GM23338 (cell line): ENCODE data around the gene GNB1L. TPM values are rescaled to one million over a fixed set of nuclear protein-coding genes. Genes with fewer than 3 reads are reported as not detected.

Experiments
- ATAC-seq: fragments of 200-7000 bp; cut with Tn5 transposase; 3 replicates; pipeline ENCODE4 v1.9.1; 2020
- DNase-seq: peaks from one replicate; pipeline ENCODE4 v3.0.0-alpha.2; 2015; ENCODE audit warnings: low spot score
- H2AFZ ChIP-seq: fragments of 200-600 bp; sonication (generic); 2 replicates; pipeline ENCODE4 v1.8.0; 2016; ENCODE audit warnings: antibody characterized with exemption, mild to moderate bottlenecking, moderate library complexity
- H3F3A ChIP-seq: fragments of 200-600 bp; sonication (generic); replicated peaks from 2 replicates; pipeline ENCODE4 v1.8.0; 2017; ENCODE audit warnings: antibody characterized with exemption, mixed run types, low read depth
- H3K27ac ChIP-seq: fragments of 200-600 bp; sonication (generic); 2 replicates; pipeline ENCODE4 v1.6.1; 2016; ENCODE audit warnings: low read depth
- H3K27me3 ChIP-seq: fragments of 200-600 bp; sonication (generic); 2 replicates; pipeline ENCODE4 v1.8.0; 2016; ENCODE audit warnings: mild to moderate bottlenecking, mixed run types, moderate library complexity; ENCODE audit not compliant: insufficient read depth
- H3K36me3 ChIP-seq: fragments of 200-600 bp; sonication (generic); 2 replicates; pipeline ENCODE4 v1.8.0; 2016; ENCODE audit warnings: mild to moderate bottlenecking; ENCODE audit not compliant: insufficient read depth
- H3K4me1 ChIP-seq: fragments of 200-600 bp; sonication (generic); 2 replicates; pipeline ENCODE4 v1.8.0; 2016; ENCODE audit warnings: mild to moderate bottlenecking, moderate library complexity; ENCODE audit not compliant: insufficient read depth
- H3K4me2 ChIP-seq: fragments of 200-600 bp; sonication (generic); 2 replicates; pipeline ENCODE4 v1.7.1; 2017; ENCODE audit warnings: mixed run types
- H3K4me3 ChIP-seq: fragments of 200-600 bp; sonication (generic); 2 replicates; pipeline ENCODE4 v1.6.1; 2016; ENCODE audit warnings: mixed run types
- H3K79me2 ChIP-seq: fragments of 200-600 bp; sonication (generic); replicated peaks from 2 replicates; pipeline ENCODE4 v1.8.0; 2017; ENCODE audit warnings: mild to moderate bottlenecking; ENCODE audit not compliant: insufficient read depth
- H3K9me2 ChIP-seq: fragments of 200-600 bp; sonication (generic); 2 replicates; pipeline ENCODE4 v1.8.0; 2017; ENCODE audit not compliant: insufficient read depth
- H4K20me1 ChIP-seq: fragments of 200-600 bp; sonication (generic); replicated peaks from 2 replicates; pipeline ENCODE4 v1.8.0; 2017; ENCODE audit warnings: mild to moderate bottlenecking; ENCODE audit not compliant: insufficient read depth
- H3K27ac Mint-ChIP-seq: 2 replicates; pipeline ENCODE4 v1.8.0; 2020; ENCODE audit warnings: inconsistent platforms, mild to moderate bottlenecking, moderate library complexity, mixed read lengths
- H3K27me3 Mint-ChIP-seq: 3 replicates; pipeline ENCODE4 v1.8.0; 2022; ENCODE audit warnings: low read depth, mild to moderate bottlenecking, moderate library complexity, mixed read lengths, inconsistent platforms; ENCODE audit not compliant: insufficient read depth, poor library complexity
- H3K36me3 Mint-ChIP-seq: 3 replicates; pipeline ENCODE4 v1.8.0; 2021; ENCODE audit warnings: low read depth, mild to moderate bottlenecking, inconsistent platforms, moderate library complexity, mixed read lengths
- H3K4me1 Mint-ChIP-seq: 3 replicates; pipeline ENCODE4 v1.8.0; 2020; ENCODE audit warnings: mild to moderate bottlenecking, inconsistent platforms, mixed read lengths
- H3K4me3 Mint-ChIP-seq: 3 replicates; pipeline ENCODE4 v1.8.0; 2021; ENCODE audit warnings: moderate library complexity, mild to moderate bottlenecking, inconsistent platforms, mixed read lengths
- H3K9me3 Mint-ChIP-seq: 3 replicates; pipeline ENCODE4 v1.8.0; 2020; ENCODE audit warnings: moderate library complexity, mild to moderate bottlenecking, inconsistent platforms, mixed read lengths
- CREB1 ChIP-seq: fragments of 250-450 bp; sonication (Bioruptor Pico); IDR thresholded peaks from 2 replicates; pipeline ENCODE4 v1.5.0; 2020; ENCODE audit warnings: low read depth, mild to moderate bottlenecking, moderate library complexity
- EZH2 ChIP-seq: fragments of 200-600 bp; sonication (generic); IDR thresholded peaks from one replicate; pipeline ENCODE4 v1.8.0; 2017; ENCODE audit warnings: antibody characterized with exemption, mild to moderate bottlenecking, low read depth; ENCODE audit not compliant: unreplicated experiment
- EZH2phosphoT487 ChIP-seq: fragments of 200-600 bp; sonication (generic); IDR thresholded peaks from one replicate; pipeline ENCODE4 v1.8.1; 2018; ENCODE audit warnings: antibody characterized with exemption; ENCODE audit not compliant: unreplicated experiment
- JUNB ChIP-seq: IDR thresholded peaks from one replicate; pipeline ENCODE4 v1.6.1; 2016; ENCODE audit warnings: antibody characterized with exemption; ENCODE audit not compliant: unreplicated experiment
- NANOG ChIP-seq: IDR thresholded peaks from 2 replicates; pipeline ENCODE4 v1.6.1; 2016; ENCODE audit warnings: antibody characterized with exemption, borderline replicate concordance
- POLR2AphosphoS5 ChIP-seq: IDR thresholded peaks from 2 replicates; pipeline ENCODE4 v1.6.1; 2016; ENCODE audit warnings: antibody characterized with exemption, low read depth
- STAT1 ChIP-seq: IDR thresholded peaks from one replicate; pipeline ENCODE4 v1.6.1; 2016; ENCODE audit warnings: antibody characterized with exemption; ENCODE audit not compliant: unreplicated experiment
- ZNF114 ChIP-seq: fragments of 250-450 bp; sonication (Bioruptor Pico); IDR thresholded peaks from 2 replicates; pipeline ENCODE4 v1.5.0; 2020; ENCODE audit warnings: mild to moderate bottlenecking, moderate library complexity
- ZNF331 ChIP-seq: fragments of 250-450 bp; sonication (Bioruptor Pico); IDR thresholded peaks from 2 replicates; pipeline ENCODE4 v1.5.0; 2020; ENCODE audit warnings: low read depth, mild to moderate bottlenecking, moderate library complexity
- polyA plus RNA-seq: library from polyadenylated mRNA; unstranded; fragments of >200 nt; fragmentation: Nextera tagmentation; extraction: Ambion mirVana; gene quantifications from 2 replicates; pipeline ENCODE4 v1.2.1, GENCODE V29; 2016
- total RNA-seq: library from RNA; depleted of rRNA; stranded (reverse); fragments of >200 nt; shearing (Covaris generic); gene quantifications from 2 replicates; pipeline ENCODE4 v1.2.3, GENCODE V29; 2014
- TF ChIP-seq, protein P1 (sequence below): fragments of 250-450 bp; sonication (Bioruptor Pico); IDR thresholded peaks from 2 replicates; pipeline ENCODE4 v1.5.0; 2020; ENCODE audit warnings: mild to moderate bottlenecking, moderate library complexity
- TF ChIP-seq, protein P2 (sequence below), 2 experiments: fragments of 200-600 bp in 1 of 2; sonication (generic) in 1 of 2; conservative IDR thresholded peaks; 2 replicates each; pipeline versions ENCODE4 v1.5.1 to v1.6.1; 2016 to 2017; ENCODE audit warnings: antibody characterized with exemption in 2 of 2, low read depth in 2 of 2, mild to moderate bottlenecking in 2 of 2, moderate library complexity in 1 of 2
- TF ChIP-seq, protein P3 (sequence below): IDR thresholded peaks from one replicate; pipeline ENCODE4 v1.6.1; 2018; ENCODE audit warnings: antibody characterized with exemption; ENCODE audit not compliant: unreplicated experiment
- TF ChIP-seq, protein P4 (sequence below): IDR thresholded peaks from 2 replicates; pipeline ENCODE4 v1.6.1; 2016; ENCODE audit warnings: antibody characterized with exemption

The GNB1L gene
- total and polyA plus RNA-seq, 2 experiments from 2014 or later = 15.2 to 27.8 TPM

- no peak for TF ChIP-seq EZH2
- TF ChIP-seq, protein P1, sequence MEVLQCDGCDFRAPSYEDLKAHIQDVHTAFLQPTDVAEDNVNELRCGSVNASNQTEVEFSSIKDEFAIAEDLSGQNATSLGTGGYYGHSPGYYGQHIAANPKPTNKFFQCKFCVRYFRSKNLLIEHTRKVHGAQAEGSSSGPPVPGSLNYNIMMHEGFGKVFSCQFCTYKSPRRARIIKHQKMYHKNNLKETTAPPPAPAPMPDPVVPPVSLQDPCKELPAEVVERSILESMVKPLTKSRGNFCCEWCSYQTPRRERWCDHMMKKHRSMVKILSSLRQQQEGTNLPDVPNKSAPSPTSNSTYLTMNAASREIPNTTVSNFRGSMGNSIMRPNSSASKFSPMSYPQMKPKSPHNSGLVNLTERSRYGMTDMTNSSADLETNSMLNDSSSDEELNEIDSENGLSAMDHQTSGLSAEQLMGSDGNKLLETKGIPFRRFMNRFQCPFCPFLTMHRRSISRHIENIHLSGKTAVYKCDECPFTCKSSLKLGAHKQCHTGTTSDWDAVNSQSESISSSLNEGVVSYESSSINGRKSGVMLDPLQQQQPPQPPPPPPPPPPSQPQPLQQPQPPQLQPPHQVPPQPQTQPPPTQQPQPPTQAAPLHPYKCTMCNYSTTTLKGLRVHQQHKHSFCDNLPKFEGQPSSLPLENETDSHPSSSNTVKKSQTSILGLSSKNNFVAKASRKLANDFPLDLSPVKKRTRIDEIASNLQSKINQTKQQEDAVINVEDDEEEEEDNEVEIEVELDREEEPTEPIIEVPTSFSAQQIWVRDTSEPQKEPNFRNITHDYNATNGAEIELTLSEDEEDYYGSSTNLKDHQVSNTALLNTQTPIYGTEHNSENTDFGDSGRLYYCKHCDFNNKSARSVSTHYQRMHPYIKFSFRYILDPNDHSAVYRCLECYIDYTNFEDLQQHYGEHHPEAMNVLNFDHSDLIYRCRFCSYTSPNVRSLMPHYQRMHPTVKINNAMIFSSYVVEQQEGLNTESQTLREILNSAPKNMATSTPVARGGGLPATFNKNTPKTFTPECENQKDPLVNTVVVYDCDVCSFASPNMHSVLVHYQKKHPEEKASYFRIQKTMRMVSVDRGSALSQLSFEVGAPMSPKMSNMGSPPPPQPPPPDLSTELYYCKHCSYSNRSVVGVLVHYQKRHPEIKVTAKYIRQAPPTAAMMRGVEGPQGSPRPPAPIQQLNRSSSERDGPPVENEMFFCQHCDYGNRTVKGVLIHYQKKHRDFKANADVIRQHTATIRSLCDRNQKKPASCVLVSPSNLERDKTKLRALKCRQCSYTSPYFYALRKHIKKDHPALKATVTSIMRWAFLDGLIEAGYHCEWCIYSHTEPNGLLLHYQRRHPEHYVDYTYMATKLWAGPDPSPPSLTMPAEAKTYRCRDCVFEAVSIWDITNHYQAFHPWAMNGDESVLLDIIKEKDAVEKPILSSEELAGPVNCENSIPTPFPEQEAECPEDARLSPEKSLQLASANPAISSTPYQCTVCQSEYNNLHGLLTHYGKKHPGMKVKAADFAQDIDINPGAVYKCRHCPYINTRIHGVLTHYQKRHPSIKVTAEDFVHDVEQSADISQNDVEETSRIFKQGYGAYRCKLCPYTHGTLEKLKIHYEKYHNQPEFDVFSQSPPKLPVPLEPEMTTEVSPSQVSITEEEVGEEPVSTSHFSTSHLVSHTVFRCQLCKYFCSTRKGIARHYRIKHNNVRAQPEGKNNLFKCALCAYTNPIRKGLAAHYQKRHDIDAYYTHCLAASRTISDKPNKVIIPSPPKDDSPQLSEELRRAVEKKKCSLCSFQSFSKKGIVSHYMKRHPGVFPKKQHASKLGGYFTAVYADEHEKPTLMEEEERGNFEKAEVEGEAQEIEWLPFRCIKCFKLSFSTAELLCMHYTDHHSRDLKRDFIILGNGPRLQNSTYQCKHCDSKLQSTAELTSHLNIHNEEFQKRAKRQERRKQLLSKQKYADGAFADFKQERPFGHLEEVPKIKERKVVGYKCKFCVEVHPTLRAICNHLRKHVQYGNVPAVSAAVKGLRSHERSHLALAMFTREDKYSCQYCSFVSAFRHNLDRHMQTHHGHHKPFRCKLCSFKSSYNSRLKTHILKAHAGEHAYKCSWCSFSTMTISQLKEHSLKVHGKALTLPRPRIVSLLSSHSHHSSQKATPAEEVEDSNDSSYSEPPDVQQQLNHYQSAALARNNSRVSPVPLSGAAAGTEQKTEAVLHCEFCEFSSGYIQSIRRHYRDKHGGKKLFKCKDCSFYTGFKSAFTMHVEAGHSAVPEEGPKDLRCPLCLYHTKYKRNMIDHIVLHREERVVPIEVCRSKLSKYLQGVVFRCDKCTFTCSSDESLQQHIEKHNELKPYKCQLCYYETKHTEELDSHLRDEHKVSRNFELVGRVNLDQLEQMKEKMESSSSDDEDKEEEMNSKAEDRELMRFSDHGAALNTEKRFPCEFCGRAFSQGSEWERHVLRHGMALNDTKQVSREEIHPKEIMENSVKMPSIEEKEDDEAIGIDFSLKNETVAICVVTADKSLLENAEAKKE (CRISPR knock-in tag) = no peak
- no peak for TF ChIP-seq EZH2phosphoT487
- TF ChIP-seq, protein P2, sequence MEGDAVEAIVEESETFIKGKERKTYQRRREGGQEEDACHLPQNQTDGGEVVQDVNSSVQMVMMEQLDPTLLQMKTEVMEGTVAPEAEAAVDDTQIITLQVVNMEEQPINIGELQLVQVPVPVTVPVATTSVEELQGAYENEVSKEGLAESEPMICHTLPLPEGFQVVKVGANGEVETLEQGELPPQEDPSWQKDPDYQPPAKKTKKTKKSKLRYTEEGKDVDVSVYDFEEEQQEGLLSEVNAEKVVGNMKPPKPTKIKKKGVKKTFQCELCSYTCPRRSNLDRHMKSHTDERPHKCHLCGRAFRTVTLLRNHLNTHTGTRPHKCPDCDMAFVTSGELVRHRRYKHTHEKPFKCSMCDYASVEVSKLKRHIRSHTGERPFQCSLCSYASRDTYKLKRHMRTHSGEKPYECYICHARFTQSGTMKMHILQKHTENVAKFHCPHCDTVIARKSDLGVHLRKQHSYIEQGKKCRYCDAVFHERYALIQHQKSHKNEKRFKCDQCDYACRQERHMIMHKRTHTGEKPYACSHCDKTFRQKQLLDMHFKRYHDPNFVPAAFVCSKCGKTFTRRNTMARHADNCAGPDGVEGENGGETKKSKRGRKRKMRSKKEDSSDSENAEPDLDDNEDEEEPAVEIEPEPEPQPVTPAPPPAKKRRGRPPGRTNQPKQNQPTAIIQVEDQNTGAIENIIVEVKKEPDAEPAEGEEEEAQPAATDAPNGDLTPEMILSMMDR (conservative IDR thresholded peaks at IDR 0.05; ENCODE audit: low read depth in 2 of 2) = no peak
- no peak for TF ChIP-seq STAT1
- no peak for TF ChIP-seq ZNF331 (CRISPR knock-in tag)
- TF ChIP-seq POLR2AphosphoS5 = no peak
- TF ChIP-seq, protein P3, sequence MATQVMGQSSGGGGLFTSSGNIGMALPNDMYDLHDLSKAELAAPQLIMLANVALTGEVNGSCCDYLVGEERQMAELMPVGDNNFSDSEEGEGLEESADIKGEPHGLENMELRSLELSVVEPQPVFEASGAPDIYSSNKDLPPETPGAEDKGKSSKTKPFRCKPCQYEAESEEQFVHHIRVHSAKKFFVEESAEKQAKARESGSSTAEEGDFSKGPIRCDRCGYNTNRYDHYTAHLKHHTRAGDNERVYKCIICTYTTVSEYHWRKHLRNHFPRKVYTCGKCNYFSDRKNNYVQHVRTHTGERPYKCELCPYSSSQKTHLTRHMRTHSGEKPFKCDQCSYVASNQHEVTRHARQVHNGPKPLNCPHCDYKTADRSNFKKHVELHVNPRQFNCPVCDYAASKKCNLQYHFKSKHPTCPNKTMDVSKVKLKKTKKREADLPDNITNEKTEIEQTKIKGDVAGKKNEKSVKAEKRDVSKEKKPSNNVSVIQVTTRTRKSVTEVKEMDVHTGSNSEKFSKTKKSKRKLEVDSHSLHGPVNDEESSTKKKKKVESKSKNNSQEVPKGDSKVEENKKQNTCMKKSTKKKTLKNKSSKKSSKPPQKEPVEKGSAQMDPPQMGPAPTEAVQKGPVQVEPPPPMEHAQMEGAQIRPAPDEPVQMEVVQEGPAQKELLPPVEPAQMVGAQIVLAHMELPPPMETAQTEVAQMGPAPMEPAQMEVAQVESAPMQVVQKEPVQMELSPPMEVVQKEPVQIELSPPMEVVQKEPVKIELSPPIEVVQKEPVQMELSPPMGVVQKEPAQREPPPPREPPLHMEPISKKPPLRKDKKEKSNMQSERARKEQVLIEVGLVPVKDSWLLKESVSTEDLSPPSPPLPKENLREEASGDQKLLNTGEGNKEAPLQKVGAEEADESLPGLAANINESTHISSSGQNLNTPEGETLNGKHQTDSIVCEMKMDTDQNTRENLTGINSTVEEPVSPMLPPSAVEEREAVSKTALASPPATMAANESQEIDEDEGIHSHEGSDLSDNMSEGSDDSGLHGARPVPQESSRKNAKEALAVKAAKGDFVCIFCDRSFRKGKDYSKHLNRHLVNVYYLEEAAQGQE = no peak
- TF ChIP-seq, protein P4, sequence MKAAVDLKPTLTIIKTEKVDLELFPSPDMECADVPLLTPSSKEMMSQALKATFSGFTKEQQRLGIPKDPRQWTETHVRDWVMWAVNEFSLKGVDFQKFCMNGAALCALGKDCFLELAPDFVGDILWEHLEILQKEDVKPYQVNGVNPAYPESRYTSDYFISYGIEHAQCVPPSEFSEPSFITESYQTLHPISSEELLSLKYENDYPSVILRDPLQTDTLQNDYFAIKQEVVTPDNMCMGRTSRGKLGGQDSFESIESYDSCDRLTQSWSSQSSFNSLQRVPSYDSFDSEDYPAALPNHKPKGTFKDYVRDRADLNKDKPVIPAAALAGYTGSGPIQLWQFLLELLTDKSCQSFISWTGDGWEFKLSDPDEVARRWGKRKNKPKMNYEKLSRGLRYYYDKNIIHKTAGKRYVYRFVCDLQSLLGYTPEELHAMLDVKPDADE = no peak
- TF ChIP-seq JUNB = no peak
- TF ChIP-seq NANOG = no peak
- no peak for TF ChIP-seq ZNF114 (CRISPR knock-in tag)
- no peak for TF ChIP-seq CREB1
- no peak for ATAC-seq
- DNase-seq = no peak
- Histone ChIP-seq H3K79me2 (no peaks in the 10 kb centered on the region), H3K27me3 (no peaks in the 10 kb centered on the region), H3F3A (no peaks in the 10 kb centered on the region), H4K20me1 (no peaks in the 10 kb centered on the region), H3K27ac (no peak overlapping the region), H3K9me2 (no peaks in the 10 kb centered on the region), H3K4me3 (no peak overlapping the region), H2AFZ (no peak overlapping the region), H3K36me3 (no peaks in the 10 kb centered on the region), H3K4me1 (no peaks in the 10 kb centered on the region), H3K4me2 (no peak overlapping the region)
- H3K4me3 Mint-ChIP-seq = no peak overlapping the region
- no peaks in the 10 kb centered on the region; the same call in 2 of the 3 replicates for H3K9me3 Mint-ChIP-seq
- H3K36me3 Mint-ChIP-seq = peaks cover 3% of the 10 kb centered on the region; the same call in 1 of the 3 replicates
- H3K4me1 Mint-ChIP-seq = peaks cover 8% of the 10 kb centered on the region
- peaks cover 13% of the 10 kb centered on the region for H3K27me3 Mint-ChIP-seq
- H3K27ac Mint-ChIP-seq = no peak overlapping the region
Observed at GRCh38 chr22:19798891-19799293, 55.8 kb downstream of the GNB1L start.
